Left lung (tissue), 10 donors: ENCODE measurements around the gene AP1AR. TPM values are rescaled to one million over a fixed set of nuclear protein-coding genes. Genes with fewer than 3 reads are reported as not detected.

Experiments used
- ATAC-seq: fragments of 200-7000 bp; cut with Tn5 transposase; one replicate; pipeline ENCODE4 v1.9.1; 2020; ENCODE audit warnings: moderate library complexity
- DNase-seq, 4 donors: peaks; one replicate each; pipeline ENCODE4 v3.0.0-alpha.2; 2013 to 2020
- H3K27ac ChIP-seq, 2 donors: fragments of 200-600 bp; sonication (generic) in 1 of 2; one replicate each; pipeline versions ENCODE4 v1.5.0 to v1.8.0; 2020 to 2021
- H3K27me3 ChIP-seq, 2 donors: fragments of 200-600 bp; sonication (generic) in 1 of 2; one replicate each; pipeline versions ENCODE4 v1.5.0 to v1.8.0; 2020 to 2021
- H3K36me3 ChIP-seq, 2 donors: fragments of 200-600 bp; sonication (generic) in 1 of 2; one replicate each; pipeline versions ENCODE4 v1.5.0 to v1.8.0; 2020 to 2021
- H3K4me1 ChIP-seq, 2 donors: fragments of 200-600 bp; one replicate each; pipeline ENCODE4 v1.8.0; 2021
- H3K4me3 ChIP-seq, 2 donors: fragments of 200-600 bp; sonication (generic) in 1 of 2; one replicate each; pipeline versions ENCODE4 v1.5.0 to v1.8.0; 2020 to 2021; ENCODE audit warnings: mild to moderate bottlenecking in 1 of 2
- H3K9me3 ChIP-seq, 2 donors: fragments of 200-600 bp; sonication (generic) in 1 of 2; one replicate each; pipeline versions ENCODE4 v1.5.0 to v1.8.0; 2020 to 2021
- intact Hi-C, 2 donors: fragments of 100-400 bp; cut with DNase I; formaldehyde crosslinking; loops; one replicate each; pipeline versions ENCODE4 v1.11.2 to v1.14.2; 2022
- polyA plus RNA-seq, 6 donors: library from polyadenylated mRNA; unstranded; fragments of 120-200 nt; gene quantifications; one replicate each; pipeline ENCODE4 v1.2.1, GENCODE V29; 2013; ENCODE audit not compliant: insufficient read length in 6 of 6
- total RNA-seq, 2 donors: library from RNA; stranded (reverse); fragmentation: NEBNext Ultra II Directional; extraction: Animal tissue kit (Norgen Biotek cat#: 25700); gene quantifications; one replicate each; pipeline ENCODE4 v1.2.1, GENCODE V29; 2021
- TF ChIP-seq, protein P1 (sequence below), 2 donors: fragments of 200-600 bp; sonication (generic) in 1 of 2; IDR thresholded peaks; one replicate each; pipeline versions ENCODE4 v1.5.0 to v1.8.0; 2021; ENCODE audit warnings: antibody characterized with exemption in 2 of 2
- donor health status: DM: no; HTN: yes; CAD: no.
- donor health status: DM: no; HTN: no; CAD: no.

AP1AR gene
- total and polyA plus RNA-seq, 8 donors: 15.8 to 34.9 (median 29.6) TPM

DNA sequence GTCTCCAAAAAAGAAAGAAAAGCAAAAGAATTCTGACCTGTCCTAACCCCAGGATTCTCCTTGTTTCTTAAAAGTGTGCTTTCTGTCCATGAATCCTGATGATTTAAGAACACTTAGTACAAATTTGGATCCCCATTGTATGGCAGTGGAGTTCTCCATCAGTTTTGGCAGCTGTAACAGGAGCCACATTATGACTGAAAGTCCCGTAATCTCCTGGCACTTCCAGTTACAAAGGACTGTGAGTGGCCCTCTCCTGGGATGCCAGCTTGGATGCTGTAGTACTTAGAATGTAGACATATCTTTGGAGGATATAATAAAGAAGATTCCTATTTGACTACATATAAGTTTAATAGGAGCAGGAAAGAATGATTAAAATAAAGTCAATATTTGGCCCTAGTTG lies 20.6 kb downstream of the AP1AR start:
- peaks cover 0 to 4% of the 10 kb centered on the region in 2 donors for H3K36me3 ChIP-seq
- no peak for DNase-seq
- TF ChIP-seq, protein P1, sequence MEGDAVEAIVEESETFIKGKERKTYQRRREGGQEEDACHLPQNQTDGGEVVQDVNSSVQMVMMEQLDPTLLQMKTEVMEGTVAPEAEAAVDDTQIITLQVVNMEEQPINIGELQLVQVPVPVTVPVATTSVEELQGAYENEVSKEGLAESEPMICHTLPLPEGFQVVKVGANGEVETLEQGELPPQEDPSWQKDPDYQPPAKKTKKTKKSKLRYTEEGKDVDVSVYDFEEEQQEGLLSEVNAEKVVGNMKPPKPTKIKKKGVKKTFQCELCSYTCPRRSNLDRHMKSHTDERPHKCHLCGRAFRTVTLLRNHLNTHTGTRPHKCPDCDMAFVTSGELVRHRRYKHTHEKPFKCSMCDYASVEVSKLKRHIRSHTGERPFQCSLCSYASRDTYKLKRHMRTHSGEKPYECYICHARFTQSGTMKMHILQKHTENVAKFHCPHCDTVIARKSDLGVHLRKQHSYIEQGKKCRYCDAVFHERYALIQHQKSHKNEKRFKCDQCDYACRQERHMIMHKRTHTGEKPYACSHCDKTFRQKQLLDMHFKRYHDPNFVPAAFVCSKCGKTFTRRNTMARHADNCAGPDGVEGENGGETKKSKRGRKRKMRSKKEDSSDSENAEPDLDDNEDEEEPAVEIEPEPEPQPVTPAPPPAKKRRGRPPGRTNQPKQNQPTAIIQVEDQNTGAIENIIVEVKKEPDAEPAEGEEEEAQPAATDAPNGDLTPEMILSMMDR (IDR thresholded peaks at IDR 0.05): no peak
- H3K27ac ChIP-seq: no peak overlapping the region
- intact Hi-C loops: no loop called here
- H3K9me3 ChIP-seq: no peaks in the 10 kb centered on the region
- peaks cover 0 to 9% of the 10 kb centered on the region in 2 donors for H3K4me1 ChIP-seq
- no peak overlapping the region for H3K4me3 ChIP-seq
- ATAC-seq: no peak
- H3K27me3 ChIP-seq: no peaks in the 10 kb centered on the region

DNA sequence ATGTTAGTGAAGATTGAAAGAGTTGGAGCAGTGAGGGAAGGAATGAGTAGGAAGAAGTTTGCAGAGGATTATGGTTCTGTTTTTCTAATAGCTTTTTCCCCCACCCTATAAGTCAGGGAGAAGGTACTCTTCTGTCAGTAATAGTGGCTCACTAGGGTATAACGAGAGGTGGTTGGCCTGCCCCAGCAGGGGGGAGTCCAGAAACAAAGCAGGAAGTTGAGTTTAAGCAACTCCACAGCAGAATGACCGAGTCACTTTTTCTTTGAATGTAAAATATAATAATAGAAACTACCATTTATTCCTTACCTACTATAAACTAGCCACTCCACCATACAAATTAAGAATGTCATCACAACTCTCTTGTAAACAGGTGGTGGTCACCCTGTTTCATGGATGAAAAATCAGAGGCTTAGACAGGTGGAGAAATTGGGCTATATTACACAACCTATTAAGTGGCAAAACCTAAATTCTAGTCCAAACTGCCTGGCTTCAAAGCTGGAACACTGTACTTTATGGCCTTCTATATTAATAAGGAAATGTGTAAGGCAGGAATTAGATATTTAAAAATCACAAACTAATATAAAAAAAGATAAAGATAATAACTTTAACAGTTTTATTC lies 21.9 kb downstream of the AP1AR start:
- ATAC-seq: no peak
- H3K36me3 ChIP-seq: peaks cover 0 to 4% of the 10 kb centered on the region in 2 donors
- intact Hi-C loops: no loop called here

DNA sequence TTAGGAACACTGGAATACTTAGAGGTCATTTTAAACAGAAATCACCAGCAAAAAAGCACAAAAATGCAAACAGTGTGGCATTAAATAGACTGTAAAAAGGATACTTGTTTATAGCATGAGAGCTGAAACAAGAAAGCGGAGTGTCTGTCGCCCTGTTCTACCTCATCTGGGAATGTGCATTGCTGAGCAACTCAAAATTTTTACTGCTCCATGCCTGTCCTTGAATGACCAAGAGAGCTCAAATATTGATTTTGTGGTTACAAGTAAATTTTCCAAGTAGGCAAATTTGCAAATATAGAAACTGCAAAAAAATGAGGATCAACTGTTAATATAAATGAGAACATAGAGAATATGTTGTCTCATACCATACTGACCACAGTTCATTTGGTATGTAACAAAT lies 25.5 kb downstream of the AP1AR start:
- intact Hi-C loops: no loop called here
- ATAC-seq (peak; percentile 85), DNase-seq (no peak)
- Histone ChIP-seq H3K4me1 (peaks cover 0 to 9% of the 10 kb centered on the region in 2 donors), H3K27ac (no peak overlapping the region), H3K36me3 (peaks cover 0 to 29% of the 10 kb centered on the region in 2 donors), H3K27me3 (no peaks in the 10 kb centered on the region), H3K4me3 (no peak overlapping the region), H3K9me3 (no peaks in the 10 kb centered on the region)
- TF ChIP-seq, protein P1 (IDR thresholded peaks at IDR 0.05): no peak

More for the DNA sequence above, 21.9 kb downstream of the AP1AR start:
- H3K4me1 ChIP-seq: peaks cover 0 to 9% of the 10 kb centered on the region in 2 donors
- no peak overlapping the region for H3K27ac ChIP-seq
- H3K4me3 ChIP-seq: no peak overlapping the region
- TF ChIP-seq, protein P1 (IDR thresholded peaks at IDR 0.05): no peak
- DNase-seq: no peak
- no peaks in the 10 kb centered on the region for H3K27me3 ChIP-seq
- no peaks in the 10 kb centered on the region for H3K9me3 ChIP-seq

DNA sequence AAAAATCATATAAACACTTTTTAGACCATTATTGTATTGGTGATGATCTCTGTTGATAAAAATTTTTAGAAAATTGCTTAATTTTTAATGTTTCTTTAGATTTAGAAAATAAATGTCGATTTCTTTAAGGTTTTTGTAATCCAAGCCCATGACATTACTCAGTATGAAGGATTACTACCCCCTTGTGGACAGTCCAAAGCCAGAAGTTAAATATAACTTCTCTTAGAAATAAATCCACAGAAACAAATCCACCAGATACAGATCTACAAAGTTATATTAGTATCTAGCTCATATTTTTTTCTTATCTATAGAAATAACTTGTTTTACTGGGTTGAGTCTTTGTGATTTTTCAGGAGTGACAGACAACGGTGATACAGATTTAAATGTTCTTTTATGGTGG lies 35.2 kb downstream of the AP1AR start:
- ATAC-seq: peak; percentile 41
- Histone ChIP-seq H3K36me3 (peaks cover 0 to 21% of the 10 kb centered on the region in 2 donors), H3K4me1 (no peaks in the 10 kb centered on the region), H3K27me3 (no peaks in the 10 kb centered on the region), H3K4me3 (no peak overlapping the region), H3K27ac (no peak overlapping the region), H3K9me3 (no peaks in the 10 kb centered on the region)
- TF ChIP-seq, protein P1 (IDR thresholded peaks at IDR 0.05): peak in 1 of 2 donors; percentile 28
- intact Hi-C loops: no loop called here
- peak in 1 of 4 donors; percentile 19 for DNase-seq

DNA sequence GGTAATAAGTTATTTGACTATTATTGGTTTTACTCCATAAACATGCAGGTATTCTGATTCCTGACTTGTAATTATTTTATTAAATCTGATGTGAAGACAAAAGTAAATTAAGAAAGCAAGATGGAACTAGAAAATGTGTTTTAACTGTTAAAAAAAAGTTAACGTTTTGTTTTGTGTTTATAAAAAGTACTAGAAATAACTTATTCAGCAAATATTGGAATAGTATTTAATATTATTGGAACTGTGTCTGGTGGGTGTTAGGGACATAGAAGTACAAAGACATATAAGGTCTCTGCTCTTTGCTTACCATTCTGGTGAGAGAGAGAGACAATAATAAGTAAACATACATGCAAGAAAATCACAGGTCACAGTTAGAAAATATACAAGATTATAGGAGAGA lies 38.5 kb downstream of the AP1AR start:
- no peaks in the 10 kb centered on the region for H3K9me3 ChIP-seq
- H3K36me3 ChIP-seq: peaks cover 0 to 15% of the 10 kb centered on the region in 2 donors
- DNase-seq (no peak), ATAC-seq (no peak)
- intact Hi-C loops: no loop called here
- no peaks in the 10 kb centered on the region for H3K27me3 ChIP-seq
- no peak overlapping the region for H3K4me3 ChIP-seq
- no peaks in the 10 kb centered on the region for H3K4me1 ChIP-seq
- TF ChIP-seq, protein P1 (IDR thresholded peaks at IDR 0.05): no peak
- H3K27ac ChIP-seq: no peak overlapping the region
